ENCODE data around the gene HK3. TPM values are rescaled to one million over a fixed set of nuclear protein-coding genes. Genes with fewer than 3 reads are reported as not detected.

Gene HK3
- total RNA-seq, 1 experiment from 2014 or later: 0.17 TPM

DNA sequence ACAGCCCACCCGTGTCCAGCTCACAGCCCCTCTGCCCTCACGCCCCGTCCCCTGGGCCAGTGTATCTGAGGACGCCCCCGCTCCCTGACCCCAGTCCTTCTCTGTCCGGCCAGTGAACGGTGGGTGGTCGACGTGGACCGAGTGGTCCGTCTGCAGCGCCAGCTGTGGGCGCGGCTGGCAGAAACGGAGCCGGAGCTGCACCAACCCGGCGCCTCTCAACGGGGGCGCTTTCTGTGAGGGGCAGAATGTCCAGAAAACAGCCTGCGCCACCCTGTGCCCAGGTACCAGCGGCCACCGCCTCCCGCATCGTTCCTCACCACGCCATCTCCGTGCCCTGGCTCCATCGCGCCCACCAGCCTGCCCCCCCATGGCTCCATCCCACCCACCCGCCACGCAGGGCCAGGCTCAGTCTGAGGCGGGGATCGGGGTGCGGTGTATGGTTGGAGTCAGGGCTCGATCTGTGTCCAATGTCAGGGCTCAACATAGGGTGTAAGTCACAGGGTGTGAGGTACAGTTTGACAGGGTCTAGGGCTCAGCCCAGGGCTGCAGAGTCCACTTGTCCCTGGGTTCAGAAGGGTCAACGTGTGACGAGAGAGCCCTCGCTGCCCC, 29.5 kb downstream of the HK3 start:
- H3K4me3 Mint-ChIP-seq: no peak overlapping the region
- no peaks in the 10 kb centered on the region for H3K36me3 Mint-ChIP-seq
- peaks cover 19% of the 10 kb centered on the region for H3K4me1 Mint-ChIP-seq
- ChIA-PET POLR2A (no interaction called here), CTCF (interaction anchor here (0.6 to 1.9 kb wide), 12 partner anchors 10 to 217 kb away, joined by 3 to 12 read pairs (median 4); partner anchors contain the start of gene FGFR4)
- DNase-seq (ENCODE audit: low spot score) (no peak), ATAC-seq (peak; percentile 7; the same call in 1 of the 2 replicates)
- no peaks in the 10 kb centered on the region; the same call in 1 of the 2 replicates for H3K27me3 Mint-ChIP-seq (ENCODE audit: low read depth)
- no peaks in the 10 kb centered on the region for H3K9me3 Mint-ChIP-seq
- peak overlapping the region; percentile 76; the same call in 1 of the 2 replicates for H3K27ac Mint-ChIP-seq
- TF ChIP-seq, protein P1, sequence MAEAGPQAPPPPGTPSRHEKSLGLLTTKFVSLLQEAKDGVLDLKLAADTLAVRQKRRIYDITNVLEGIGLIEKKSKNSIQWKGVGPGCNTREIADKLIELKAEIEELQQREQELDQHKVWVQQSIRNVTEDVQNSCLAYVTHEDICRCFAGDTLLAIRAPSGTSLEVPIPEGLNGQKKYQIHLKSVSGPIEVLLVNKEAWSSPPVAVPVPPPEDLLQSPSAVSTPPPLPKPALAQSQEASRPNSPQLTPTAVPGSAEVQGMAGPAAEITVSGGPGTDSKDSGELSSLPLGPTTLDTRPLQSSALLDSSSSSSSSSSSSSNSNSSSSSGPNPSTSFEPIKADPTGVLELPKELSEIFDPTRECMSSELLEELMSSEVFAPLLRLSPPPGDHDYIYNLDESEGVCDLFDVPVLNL (CRISPR knock-in tag; IDR thresholded peaks at IDR 0.05; ENCODE audit: borderline replicate concordance, low read depth): no peak
- no peak for TF ChIP-seq EMX1 (CRISPR knock-in tag; IDR thresholded peaks at IDR 0.05)
- TF ChIP-seq, protein P2, sequence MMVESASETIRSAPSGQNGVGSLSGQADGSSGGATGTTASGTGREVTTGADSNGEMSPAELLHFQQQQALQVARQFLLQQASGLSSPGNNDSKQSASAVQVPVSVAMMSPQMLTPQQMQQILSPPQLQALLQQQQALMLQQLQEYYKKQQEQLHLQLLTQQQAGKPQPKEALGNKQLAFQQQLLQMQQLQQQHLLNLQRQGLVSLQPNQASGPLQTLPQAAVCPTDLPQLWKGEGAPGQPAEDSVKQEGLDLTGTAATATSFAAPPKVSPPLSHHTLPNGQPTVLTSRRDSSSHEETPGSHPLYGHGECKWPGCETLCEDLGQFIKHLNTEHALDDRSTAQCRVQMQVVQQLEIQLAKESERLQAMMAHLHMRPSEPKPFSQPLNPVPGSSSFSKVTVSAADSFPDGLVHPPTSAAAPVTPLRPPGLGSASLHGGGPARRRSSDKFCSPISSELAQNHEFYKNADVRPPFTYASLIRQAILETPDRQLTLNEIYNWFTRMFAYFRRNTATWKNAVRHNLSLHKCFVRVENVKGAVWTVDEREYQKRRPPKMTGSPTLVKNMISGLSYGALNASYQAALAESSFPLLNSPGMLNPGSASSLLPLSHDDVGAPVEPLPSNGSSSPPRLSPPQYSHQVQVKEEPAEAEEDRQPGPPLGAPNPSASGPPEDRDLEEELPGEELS (CRISPR knock-in tag; IDR thresholded peaks at IDR 0.05): no peak
- TF ChIP-seq, protein P3, sequence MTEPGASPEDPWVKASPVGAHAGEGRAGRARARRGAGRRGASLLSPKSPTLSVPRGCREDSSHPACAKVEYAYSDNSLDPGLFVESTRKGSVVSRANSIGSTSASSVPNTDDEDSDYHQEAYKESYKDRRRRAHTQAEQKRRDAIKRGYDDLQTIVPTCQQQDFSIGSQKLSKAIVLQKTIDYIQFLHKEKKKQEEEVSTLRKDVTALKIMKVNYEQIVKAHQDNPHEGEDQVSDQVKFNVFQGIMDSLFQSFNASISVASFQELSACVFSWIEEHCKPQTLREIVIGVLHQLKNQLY (CRISPR knock-in tag; IDR thresholded peaks at IDR 0.05): no peak
- TF ChIP-seq NR2C2 (CRISPR knock-in tag; IDR thresholded peaks at IDR 0.05): no peak
- no peak for TF ChIP-seq MYBL2 (CRISPR knock-in tag; IDR thresholded peaks at IDR 0.05)
- TF ChIP-seq TCF7 (CRISPR knock-in tag; IDR thresholded peaks at IDR 0.05; ENCODE audit: low read depth): no peak
- TF ChIP-seq, protein P4, sequence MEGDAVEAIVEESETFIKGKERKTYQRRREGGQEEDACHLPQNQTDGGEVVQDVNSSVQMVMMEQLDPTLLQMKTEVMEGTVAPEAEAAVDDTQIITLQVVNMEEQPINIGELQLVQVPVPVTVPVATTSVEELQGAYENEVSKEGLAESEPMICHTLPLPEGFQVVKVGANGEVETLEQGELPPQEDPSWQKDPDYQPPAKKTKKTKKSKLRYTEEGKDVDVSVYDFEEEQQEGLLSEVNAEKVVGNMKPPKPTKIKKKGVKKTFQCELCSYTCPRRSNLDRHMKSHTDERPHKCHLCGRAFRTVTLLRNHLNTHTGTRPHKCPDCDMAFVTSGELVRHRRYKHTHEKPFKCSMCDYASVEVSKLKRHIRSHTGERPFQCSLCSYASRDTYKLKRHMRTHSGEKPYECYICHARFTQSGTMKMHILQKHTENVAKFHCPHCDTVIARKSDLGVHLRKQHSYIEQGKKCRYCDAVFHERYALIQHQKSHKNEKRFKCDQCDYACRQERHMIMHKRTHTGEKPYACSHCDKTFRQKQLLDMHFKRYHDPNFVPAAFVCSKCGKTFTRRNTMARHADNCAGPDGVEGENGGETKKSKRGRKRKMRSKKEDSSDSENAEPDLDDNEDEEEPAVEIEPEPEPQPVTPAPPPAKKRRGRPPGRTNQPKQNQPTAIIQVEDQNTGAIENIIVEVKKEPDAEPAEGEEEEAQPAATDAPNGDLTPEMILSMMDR (IDR thresholded peaks at IDR 0.05): no peak
- no peak for TF ChIP-seq KAT7 (CRISPR knock-in tag; IDR thresholded peaks at IDR 0.05; ENCODE audit: borderline replicate concordance)
- TF ChIP-seq, protein P5, sequence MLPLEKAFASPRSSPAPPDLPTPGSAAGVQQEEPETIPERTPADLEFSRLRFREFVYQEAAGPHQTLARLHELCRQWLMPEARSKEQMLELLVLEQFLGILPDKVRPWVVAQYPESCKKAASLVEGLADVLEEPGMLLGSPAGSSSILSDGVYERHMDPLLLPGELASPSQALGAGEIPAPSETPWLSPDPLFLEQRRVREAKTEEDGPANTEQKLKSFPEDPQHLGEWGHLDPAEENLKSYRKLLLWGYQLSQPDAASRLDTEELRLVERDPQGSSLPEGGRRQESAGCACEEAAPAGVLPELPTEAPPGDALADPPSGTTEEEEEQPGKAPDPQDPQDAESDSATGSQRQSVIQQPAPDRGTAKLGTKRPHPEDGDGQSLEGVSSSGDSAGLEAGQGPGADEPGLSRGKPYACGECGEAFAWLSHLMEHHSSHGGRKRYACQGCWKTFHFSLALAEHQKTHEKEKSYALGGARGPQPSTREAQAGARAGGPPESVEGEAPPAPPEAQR (CRISPR knock-in tag; IDR thresholded peaks at IDR 0.05): no peak
- TF ChIP-seq, protein P6, sequence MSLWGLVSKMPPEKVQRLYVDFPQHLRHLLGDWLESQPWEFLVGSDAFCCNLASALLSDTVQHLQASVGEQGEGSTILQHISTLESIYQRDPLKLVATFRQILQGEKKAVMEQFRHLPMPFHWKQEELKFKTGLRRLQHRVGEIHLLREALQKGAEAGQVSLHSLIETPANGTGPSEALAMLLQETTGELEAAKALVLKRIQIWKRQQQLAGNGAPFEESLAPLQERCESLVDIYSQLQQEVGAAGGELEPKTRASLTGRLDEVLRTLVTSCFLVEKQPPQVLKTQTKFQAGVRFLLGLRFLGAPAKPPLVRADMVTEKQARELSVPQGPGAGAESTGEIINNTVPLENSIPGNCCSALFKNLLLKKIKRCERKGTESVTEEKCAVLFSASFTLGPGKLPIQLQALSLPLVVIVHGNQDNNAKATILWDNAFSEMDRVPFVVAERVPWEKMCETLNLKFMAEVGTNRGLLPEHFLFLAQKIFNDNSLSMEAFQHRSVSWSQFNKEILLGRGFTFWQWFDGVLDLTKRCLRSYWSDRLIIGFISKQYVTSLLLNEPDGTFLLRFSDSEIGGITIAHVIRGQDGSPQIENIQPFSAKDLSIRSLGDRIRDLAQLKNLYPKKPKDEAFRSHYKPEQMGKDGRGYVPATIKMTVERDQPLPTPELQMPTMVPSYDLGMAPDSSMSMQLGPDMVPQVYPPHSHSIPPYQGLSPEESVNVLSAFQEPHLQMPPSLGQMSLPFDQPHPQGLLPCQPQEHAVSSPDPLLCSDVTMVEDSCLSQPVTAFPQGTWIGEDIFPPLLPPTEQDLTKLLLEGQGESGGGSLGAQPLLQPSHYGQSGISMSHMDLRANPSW (CRISPR knock-in tag; conservative IDR thresholded peaks at IDR 0.05; ENCODE audit: low read depth): no peak
- TF ChIP-seq, protein P7, sequence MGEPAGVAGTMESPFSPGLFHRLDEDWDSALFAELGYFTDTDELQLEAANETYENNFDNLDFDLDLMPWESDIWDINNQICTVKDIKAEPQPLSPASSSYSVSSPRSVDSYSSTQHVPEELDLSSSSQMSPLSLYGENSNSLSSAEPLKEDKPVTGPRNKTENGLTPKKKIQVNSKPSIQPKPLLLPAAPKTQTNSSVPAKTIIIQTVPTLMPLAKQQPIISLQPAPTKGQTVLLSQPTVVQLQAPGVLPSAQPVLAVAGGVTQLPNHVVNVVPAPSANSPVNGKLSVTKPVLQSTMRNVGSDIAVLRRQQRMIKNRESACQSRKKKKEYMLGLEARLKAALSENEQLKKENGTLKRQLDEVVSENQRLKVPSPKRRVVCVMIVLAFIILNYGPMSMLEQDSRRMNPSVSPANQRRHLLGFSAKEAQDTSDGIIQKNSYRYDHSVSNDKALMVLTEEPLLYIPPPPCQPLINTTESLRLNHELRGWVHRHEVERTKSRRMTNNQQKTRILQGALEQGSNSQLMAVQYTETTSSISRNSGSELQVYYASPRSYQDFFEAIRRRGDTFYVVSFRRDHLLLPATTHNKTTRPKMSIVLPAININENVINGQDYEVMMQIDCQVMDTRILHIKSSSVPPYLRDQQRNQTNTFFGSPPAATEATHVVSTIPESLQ (CRISPR knock-in tag; IDR thresholded peaks at IDR 0.05): no peak
- TF ChIP-seq, protein P8, sequence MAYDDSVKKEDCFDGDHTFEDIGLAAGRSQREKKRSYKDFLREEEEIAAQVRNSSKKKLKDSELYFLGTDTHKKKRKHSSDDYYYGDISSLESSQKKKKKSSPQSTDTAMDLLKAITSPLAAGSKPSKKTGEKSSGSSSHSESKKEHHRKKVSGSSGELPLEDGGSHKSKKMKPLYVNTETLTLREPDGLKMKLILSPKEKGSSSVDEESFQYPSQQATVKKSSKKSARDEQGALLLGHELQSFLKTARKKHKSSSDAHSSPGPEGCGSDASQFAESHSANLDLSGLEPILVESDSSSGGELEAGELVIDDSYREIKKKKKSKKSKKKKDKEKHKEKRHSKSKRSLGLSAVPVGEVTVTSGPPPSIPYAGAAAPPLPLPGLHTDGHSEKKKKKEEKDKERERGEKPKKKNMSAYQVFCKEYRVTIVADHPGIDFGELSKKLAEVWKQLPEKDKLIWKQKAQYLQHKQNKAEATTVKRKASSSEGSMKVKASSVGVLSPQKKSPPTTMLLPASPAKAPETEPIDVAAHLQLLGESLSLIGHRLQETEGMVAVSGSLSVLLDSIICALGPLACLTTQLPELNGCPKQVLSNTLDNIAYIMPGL (CRISPR knock-in tag; IDR thresholded peaks at IDR 0.05): no peak
- TF ChIP-seq ZNF263 (CRISPR knock-in tag; IDR thresholded peaks at IDR 0.05; ENCODE audit: low read depth): no peak
- TF ChIP-seq ZBTB21 (CRISPR knock-in tag; IDR thresholded peaks at IDR 0.05; ENCODE audit: borderline replicate concordance): no peak
- TF ChIP-seq, protein P9, sequence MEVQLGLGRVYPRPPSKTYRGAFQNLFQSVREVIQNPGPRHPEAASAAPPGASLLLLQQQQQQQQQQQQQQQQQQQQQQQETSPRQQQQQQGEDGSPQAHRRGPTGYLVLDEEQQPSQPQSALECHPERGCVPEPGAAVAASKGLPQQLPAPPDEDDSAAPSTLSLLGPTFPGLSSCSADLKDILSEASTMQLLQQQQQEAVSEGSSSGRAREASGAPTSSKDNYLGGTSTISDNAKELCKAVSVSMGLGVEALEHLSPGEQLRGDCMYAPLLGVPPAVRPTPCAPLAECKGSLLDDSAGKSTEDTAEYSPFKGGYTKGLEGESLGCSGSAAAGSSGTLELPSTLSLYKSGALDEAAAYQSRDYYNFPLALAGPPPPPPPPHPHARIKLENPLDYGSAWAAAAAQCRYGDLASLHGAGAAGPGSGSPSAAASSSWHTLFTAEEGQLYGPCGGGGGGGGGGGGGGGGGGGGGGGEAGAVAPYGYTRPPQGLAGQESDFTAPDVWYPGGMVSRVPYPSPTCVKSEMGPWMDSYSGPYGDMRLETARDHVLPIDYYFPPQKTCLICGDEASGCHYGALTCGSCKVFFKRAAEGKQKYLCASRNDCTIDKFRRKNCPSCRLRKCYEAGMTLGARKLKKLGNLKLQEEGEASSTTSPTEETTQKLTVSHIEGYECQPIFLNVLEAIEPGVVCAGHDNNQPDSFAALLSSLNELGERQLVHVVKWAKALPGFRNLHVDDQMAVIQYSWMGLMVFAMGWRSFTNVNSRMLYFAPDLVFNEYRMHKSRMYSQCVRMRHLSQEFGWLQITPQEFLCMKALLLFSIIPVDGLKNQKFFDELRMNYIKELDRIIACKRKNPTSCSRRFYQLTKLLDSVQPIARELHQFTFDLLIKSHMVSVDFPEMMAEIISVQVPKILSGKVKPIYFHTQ (CRISPR knock-in tag; IDR thresholded peaks at IDR 0.05): no peak
- no peak for TF ChIP-seq ZNF121 (CRISPR knock-in tag; IDR thresholded peaks at IDR 0.05)

Measured in WTC11 (cell line).